C4-2B (cell line): ENCODE results near the gene PBX1.

Source experiments
- H3K27ac ChIP-seq: fragments of 450-650 bp; 2 replicates; pipeline ENCODE4 v1.5.1; 2017
- ZFX ChIP-seq: fragments of 450-650 bp; IDR thresholded peaks from 2 replicates; pipeline ENCODE4 v1.6.1; 2017
- TF ChIP-seq, protein P1 (sequence below): fragments of 450-650 bp; conservative IDR thresholded peaks from 2 replicates; pipeline ENCODE4 v1.5.1; 2017; ENCODE audit warnings: mild to moderate bottlenecking

Gene PBX1

DNA sequence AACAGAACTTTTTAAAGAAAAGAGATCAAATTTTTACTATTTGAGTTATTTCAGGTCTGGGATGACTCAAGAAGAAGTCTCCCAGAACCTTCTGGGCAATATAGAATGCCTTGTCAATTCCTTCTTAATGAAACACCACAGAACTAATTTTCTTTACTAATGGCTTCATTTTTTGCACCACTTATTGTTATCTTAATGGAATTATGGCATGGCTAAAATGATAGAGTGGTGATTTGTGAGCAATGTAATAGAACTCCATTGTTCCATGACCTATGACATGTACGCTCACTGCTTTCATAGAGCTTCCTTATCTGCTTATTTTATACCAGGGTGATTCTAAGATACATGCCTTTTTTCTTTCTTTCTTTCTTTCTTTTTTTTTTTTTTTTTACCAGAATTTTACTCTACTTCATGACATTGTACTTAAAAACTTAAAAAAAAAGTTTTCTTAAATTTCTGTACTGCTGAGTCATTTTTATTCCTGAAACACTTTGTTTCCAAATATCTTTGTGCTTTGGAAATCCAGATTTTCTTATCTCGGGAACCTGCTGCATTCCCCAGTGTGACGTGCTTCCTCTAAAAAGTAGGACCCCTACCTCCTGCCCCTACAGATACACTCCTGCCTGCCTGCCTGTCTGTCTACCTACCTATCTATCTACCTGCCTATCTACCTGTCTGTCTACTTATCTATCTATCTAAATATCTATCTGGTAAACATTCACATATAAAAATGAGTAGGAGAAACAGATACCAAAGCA lies 284.9 kb downstream of the PBX1 start:
- TF ChIP-seq, protein P1, sequence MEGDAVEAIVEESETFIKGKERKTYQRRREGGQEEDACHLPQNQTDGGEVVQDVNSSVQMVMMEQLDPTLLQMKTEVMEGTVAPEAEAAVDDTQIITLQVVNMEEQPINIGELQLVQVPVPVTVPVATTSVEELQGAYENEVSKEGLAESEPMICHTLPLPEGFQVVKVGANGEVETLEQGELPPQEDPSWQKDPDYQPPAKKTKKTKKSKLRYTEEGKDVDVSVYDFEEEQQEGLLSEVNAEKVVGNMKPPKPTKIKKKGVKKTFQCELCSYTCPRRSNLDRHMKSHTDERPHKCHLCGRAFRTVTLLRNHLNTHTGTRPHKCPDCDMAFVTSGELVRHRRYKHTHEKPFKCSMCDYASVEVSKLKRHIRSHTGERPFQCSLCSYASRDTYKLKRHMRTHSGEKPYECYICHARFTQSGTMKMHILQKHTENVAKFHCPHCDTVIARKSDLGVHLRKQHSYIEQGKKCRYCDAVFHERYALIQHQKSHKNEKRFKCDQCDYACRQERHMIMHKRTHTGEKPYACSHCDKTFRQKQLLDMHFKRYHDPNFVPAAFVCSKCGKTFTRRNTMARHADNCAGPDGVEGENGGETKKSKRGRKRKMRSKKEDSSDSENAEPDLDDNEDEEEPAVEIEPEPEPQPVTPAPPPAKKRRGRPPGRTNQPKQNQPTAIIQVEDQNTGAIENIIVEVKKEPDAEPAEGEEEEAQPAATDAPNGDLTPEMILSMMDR, result no peak
- TF ChIP-seq ZFX, result no peak
- H3K27ac ChIP-seq, result no peak overlapping the region

DNA sequence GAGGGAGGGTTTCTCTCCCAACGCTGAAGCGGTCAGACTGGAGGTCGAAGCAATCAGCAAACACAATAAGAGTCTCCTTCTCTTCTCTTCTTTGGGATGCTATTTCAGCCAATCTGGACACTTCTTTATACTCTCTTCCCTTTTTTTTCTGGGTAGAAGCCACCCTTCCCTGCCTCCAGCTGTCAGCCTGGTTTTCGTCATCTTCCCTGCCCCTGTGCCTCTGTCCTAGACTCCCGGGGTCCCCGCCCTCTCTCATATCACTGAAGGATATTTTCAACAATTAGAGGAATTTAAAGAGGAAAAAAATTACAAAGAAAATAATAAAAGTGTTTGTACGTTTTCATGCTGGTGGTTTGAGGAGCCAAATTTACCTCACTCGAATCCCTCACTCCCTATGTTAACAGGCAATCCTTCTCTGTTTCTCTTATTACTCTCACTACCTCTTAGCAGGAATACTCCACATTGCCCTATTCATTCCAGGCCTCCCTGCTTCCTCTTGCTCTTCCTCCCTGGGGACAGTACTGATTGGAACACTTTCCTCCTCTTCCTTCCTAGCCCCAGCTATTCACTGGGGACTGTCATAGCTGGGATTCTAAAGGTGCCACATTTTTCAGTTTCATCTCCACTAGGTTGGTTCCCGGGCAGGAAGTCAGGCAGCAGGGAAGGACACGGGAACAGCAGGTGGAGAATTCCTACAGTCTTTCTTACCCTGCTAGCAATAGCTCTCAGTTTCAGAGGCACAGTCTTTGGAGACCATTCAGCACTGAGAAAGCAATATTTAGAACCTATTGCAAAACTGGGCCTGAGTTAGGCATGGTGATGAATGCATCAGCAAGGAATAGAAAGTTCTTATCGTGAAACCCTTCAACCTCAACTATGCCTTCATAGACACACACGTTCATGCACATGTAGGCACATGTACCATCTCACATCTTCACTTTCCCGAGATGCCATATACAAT lies 288.0 kb downstream of the PBX1 start:
- TF ChIP-seq, protein P1, result no peak
- no peak for TF ChIP-seq ZFX
- no peak overlapping the region for H3K27ac ChIP-seq

DNA sequence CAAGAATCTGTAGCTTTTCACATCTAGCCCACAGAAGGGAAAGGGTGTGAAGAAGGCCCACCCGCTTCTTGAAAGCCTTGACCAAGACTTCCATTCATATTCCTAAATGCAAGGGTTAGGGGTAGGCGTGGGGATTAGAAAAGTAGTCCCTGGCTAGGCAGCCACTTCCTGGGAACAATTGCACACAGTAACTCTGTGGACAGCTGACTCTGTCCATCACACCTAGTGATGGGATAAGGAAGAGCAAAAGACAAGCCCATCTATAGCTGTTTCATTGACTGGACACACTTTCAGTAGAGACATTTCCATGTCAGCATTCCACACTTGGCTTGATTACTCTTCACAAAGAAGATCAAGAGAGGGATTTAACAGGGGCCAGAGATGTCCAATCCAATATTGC lies 294.2 kb downstream of the PBX1 start:
- TF ChIP-seq ZFX, result no peak
- no peak overlapping the region for H3K27ac ChIP-seq

DNA sequence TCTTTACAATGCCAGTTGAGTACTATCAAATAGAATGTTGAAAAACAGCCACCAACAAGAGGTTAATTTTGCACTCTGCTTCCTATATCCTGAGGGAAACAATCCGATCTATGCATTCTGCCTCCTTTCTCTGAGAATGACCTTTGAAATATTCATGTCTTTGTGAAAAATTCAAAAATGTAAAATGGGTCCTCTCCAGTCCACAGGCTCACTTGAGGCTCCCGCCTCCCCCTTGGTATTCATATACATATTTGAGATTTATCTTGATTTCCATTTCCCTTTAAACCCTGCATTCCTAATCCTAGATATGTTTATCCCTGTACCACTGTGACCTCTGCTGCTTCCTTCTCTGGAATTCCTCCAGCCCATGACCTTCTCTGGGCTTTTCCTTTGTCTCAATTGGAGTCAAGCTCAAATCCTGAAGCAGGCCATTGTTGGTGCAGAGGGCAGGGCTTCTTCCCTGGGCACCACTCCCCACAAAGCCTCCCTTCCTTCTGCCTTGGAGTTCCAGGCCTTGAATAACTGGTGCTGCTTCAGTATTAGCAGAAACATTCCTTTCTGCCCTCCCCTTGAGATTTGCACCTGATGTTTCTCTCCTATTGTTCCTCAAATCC lies 296.8 kb downstream of the PBX1 start:
- H3K27ac ChIP-seq, result no peak overlapping the region
- no peak for TF ChIP-seq ZFX
- TF ChIP-seq, protein P1, result no peak

DNA sequence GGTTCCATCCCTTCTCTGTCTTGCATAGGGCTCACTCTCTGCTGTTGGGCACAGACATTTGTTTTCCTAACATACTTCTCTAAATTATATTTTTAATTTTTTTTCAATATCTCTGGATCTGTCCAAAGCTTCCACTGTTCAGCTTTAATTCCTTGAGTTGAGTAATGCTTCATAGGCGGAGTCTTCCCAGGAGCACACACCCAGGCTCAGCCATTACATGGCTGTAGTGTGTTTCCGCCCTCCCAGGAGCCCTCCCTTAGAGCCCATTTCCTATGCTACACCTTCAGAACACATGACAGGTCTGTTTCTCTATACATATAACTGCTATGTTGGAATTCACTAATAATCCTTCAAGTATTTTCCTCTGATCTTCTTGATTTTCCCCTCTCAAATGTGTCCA lies 297.4 kb downstream of the PBX1 start:
- TF ChIP-seq, protein P1, result no peak
- no peak for TF ChIP-seq ZFX
- H3K27ac ChIP-seq, result no peak overlapping the region

DNA sequence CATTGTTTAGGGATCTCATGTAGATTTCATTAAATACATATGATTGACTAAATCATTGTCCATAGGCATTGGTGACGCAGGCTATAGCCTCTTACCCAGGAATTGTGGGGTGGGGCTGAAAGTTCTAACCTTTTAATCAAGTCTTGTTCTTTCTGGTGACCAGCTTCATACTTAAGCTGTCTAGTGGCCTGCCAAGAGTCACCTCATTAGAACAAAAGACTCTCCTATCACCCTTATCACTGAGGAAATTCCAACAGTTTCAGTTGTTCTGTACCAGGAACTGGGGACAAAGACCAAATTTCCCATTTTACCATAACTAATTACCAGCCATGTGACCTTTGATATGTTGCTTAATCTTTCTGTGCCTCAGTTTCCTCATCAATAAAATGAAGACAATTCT lies 298.5 kb downstream of the PBX1 start:
- TF ChIP-seq, protein P1, result no peak
- no peak for TF ChIP-seq ZFX
- H3K27ac ChIP-seq, result no peak overlapping the region

DNA sequence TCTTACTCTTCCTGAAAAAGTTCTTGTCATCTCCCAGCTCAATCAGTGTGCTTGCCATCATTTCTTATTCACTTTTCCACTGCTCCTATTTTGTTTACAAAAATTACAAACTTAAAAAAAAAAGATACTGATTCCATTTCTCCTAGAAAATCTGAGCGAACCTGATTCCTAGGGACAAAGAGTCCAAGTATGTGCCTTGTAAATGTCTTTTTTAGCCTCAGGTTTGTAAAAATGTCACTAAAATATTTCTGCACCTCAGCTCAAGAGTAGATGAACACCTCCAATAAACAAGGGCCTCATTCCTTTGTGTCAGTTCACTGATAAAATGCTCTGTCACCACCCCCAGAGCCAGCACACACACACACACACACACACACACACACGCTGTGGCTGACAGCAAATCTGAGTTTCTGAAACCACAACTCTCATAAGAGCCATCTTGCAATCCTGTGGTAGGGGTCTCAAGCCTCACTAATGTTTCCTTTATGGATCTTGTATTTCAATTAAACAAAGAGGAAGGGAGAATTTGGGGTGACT lies 299.2 kb downstream of the PBX1 start:
- H3K27ac ChIP-seq, result no peak overlapping the region
- TF ChIP-seq, protein P1, result no peak
- TF ChIP-seq ZFX, result no peak
